Activated naive CD8-positive, alpha-beta T cell (primary cell): ENCODE data around the gene JAKMIP2.

Experiments
- H3K27ac Mint-ChIP-seq: one replicate; pipeline ENCODE4 v1.8.0; 2021; ENCODE audit warnings: mixed read lengths
- H3K27me3 Mint-ChIP-seq: one replicate; pipeline ENCODE4 v1.8.0; 2021; ENCODE audit warnings: mixed read lengths
- H3K36me3 Mint-ChIP-seq: one replicate; pipeline ENCODE4 v1.8.0; 2021; ENCODE audit warnings: mixed read lengths
- H3K4me1 Mint-ChIP-seq: one replicate; pipeline ENCODE4 v1.8.0; 2021; ENCODE audit warnings: low read depth, mixed read lengths
- H3K4me3 Mint-ChIP-seq: one replicate; pipeline ENCODE4 v1.8.0; 2021; ENCODE audit warnings: mild to moderate bottlenecking, mixed read lengths
- H3K9me3 Mint-ChIP-seq: one replicate; pipeline ENCODE4 v1.8.0; 2021; ENCODE audit warnings: low read depth, mixed read lengths

The JAKMIP2 gene

GRCh38 chr5:147551677-147552076, 230.9 kb downstream of the JAKMIP2 start:
- Mint-ChIP-seq H3K27me3 (peaks cover 3% of the 10 kb centered on the region), H3K36me3 (no peaks in the 10 kb centered on the region), H3K27ac (no peak overlapping the region), H3K4me3 (no peak overlapping the region), H3K9me3 (no peaks in the 10 kb centered on the region), H3K4me1 (no peaks in the 10 kb centered on the region)

DNA sequence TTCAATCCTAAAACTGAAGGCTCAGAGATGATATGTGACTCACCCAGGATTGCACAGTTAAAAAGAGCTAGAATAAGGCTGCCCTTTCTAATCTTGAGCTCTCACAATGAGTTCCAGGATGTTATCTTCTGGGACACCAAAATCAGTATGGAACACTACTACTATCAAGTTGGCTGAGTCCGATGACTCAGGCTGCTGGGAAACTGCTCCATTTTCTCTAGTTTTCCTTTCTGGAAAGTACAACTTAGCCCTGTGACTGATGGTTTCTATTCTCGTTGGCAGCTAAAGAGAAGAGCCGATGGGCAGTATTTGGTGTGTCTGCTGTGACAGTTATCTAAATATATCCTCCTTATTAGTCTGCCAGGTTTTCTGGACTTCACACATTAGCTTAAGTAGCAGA, 234.8 kb downstream of the JAKMIP2 start:
- no peak overlapping the region for H3K27ac Mint-ChIP-seq
- no peaks in the 10 kb centered on the region for H3K9me3 Mint-ChIP-seq
- no peaks in the 10 kb centered on the region for H3K36me3 Mint-ChIP-seq
- H3K4me3 Mint-ChIP-seq: no peak overlapping the region
- H3K27me3 Mint-ChIP-seq: peaks cover 5% of the 10 kb centered on the region
- no peaks in the 10 kb centered on the region for H3K4me1 Mint-ChIP-seq

DNA sequence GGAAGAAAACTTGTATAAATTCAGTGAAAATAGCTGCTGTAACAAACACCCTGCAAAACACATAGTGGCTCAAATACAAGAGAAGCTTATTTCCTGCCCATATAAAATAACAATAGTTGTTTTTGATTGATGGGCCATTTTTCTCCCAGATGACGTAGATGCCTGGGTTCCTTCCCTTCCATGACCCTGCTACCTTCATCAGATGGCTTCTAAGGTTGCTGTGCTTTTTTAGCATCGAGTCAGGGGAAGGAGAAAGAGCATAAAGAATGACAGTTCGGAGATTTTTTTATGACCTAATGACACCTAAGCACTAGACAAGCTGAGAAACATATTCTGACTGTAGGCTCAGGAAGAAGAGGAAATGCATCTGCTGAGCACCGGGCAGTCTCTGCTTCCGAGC, 238.0 kb downstream of the JAKMIP2 start:
- Mint-ChIP-seq H3K9me3 (no peaks in the 10 kb centered on the region), H3K4me3 (no peak overlapping the region), H3K27ac (no peak overlapping the region), H3K27me3 (peaks cover 5% of the 10 kb centered on the region), H3K4me1 (no peaks in the 10 kb centered on the region), H3K36me3 (no peaks in the 10 kb centered on the region)

DNA sequence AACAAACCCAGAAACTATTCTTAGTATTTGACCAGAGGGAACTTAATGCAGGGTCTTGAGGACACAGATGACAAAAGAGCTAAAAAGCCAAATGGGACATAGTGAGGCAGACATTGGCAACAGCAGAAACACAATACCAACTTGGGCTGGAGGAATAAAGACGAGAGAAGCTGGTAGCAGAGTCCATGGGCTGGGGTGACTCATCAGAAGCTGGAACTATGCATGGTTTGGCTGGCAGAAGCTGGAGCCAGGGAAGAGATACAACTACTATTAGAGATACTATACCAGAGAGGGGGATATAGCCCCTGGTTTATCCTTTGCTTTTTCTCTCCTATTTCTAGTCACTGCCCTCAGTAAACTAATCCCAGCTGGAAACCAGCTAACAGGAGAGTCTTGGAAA, 243.5 kb downstream of the JAKMIP2 start:
- no peak overlapping the region for H3K4me3 Mint-ChIP-seq
- peaks cover 1% of the 10 kb centered on the region for H3K27me3 Mint-ChIP-seq
- no peaks in the 10 kb centered on the region for H3K9me3 Mint-ChIP-seq
- H3K27ac Mint-ChIP-seq: no peak overlapping the region
- no peaks in the 10 kb centered on the region for H3K4me1 Mint-ChIP-seq
- H3K36me3 Mint-ChIP-seq: no peaks in the 10 kb centered on the region

DNA sequence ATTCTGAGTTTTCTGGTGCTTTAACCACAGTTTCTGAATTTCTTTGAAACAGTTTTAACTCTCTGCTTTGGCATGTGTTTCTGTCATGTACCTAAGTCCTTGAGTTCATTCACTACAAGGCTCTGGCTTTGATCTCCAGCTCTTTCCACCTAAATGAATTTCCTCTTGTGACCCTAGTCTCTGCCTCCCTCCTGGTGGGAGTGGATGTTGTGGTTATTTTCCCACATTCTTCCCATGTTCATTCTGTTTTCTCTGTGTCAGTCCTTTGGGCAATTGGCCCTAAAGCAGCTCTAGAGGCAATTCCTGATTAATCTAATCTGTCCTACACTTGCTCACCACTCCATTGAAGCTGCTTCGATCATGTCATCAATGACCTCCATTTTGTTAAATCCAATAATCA, 244.3 kb downstream of the JAKMIP2 start:
- no peaks in the 10 kb centered on the region for H3K4me1 Mint-ChIP-seq
- H3K36me3 Mint-ChIP-seq: no peaks in the 10 kb centered on the region
- no peaks in the 10 kb centered on the region for H3K9me3 Mint-ChIP-seq
- H3K27me3 Mint-ChIP-seq: no peaks in the 10 kb centered on the region
- H3K4me3 Mint-ChIP-seq: no peak overlapping the region
- H3K27ac Mint-ChIP-seq: no peak overlapping the region
